HG03097 (cell line): Measurements from ENCODE around the gene AUTS2.

Experiments
- ATAC-seq: cut with Tn5 transposase; IDR thresholded peaks from one replicate; pipeline ENCODE4 v1.9.1; 2021; ENCODE audit not compliant: unreplicated experiment, low FRiP score

Gene AUTS2

GRCh38 chr7:70619659-70620058 is 1021.4 kb downstream of the AUTS2 start:
- no peak for ATAC-seq

- no peak for ATAC-seq
Observed at GRCh38 chr7:70620333-70621055, 1022.2 kb downstream of the AUTS2 start.

GRCh38 chr7:70621954-70622600 is 1023.8 kb downstream of the AUTS2 start:
- ATAC-seq = no peak

GRCh38 chr7:70622936-70623335 is 1024.7 kb downstream of the AUTS2 start:
- ATAC-seq = no peak

- ATAC-seq = no peak
Observed at GRCh38 chr7:70624500-70625103, 1026.3 kb downstream of the AUTS2 start.

GRCh38 chr7:70627461-70627860 is 1029.2 kb downstream of the AUTS2 start:
- no peak for ATAC-seq

- ATAC-seq = no peak
Observed at GRCh38 chr7:70630440-70630817, 1032.2 kb downstream of the AUTS2 start.

GRCh38 chr7:70630818-70631457 is 1032.7 kb downstream of the AUTS2 start:
- ATAC-seq = no peak

GRCh38 chr7:70631718-70632117 is 1033.4 kb downstream of the AUTS2 start:
- ATAC-seq = no peak

- no peak for ATAC-seq
Observed at GRCh38 chr7:70632400-70632799, 1034.1 kb downstream of the AUTS2 start.

- no peak for ATAC-seq
Observed at GRCh38 chr7:70634071-70634470, 1035.8 kb downstream of the AUTS2 start.

GRCh38 chr7:70634610-70635068 is 1036.4 kb downstream of the AUTS2 start:
- no peak for ATAC-seq

- no peak for ATAC-seq
Observed at GRCh38 chr7:70635633-70636032, 1037.4 kb downstream of the AUTS2 start.

GRCh38 chr7:70636169-70636568 is 1037.9 kb downstream of the AUTS2 start:
- no peak for ATAC-seq

GRCh38 chr7:70637726-70638125 is 1039.5 kb downstream of the AUTS2 start:
- no peak for ATAC-seq

GRCh38 chr7:70638158-70639107 is 1040.2 kb downstream of the AUTS2 start:
- ATAC-seq = no peak

GRCh38 chr7:70640266-70640833 is 1042.1 kb downstream of the AUTS2 start:
- ATAC-seq = no peak

- ATAC-seq = no peak
Observed at GRCh38 chr7:70641882-70642281, 1043.6 kb downstream of the AUTS2 start.

GRCh38 chr7:70645279-70645678 is 1047.0 kb downstream of the AUTS2 start:
- ATAC-seq = no peak

GRCh38 chr7:70645876-70646351 is 1047.6 kb downstream of the AUTS2 start:
- ATAC-seq = no peak
